GM12892 (cell line): ENCODE measurements around the gene RASGEF1C.

ENCODE experiments used
- POLR2A ChIP-seq: IDR thresholded peaks from 2 replicates; pipeline ENCODE4 v1.6.1; 2011; ENCODE audit warnings: low read depth, low read length, control low read depth
- POLR2AphosphoS5 ChIP-seq: IDR thresholded peaks from 2 replicates; pipeline ENCODE4 v1.6.1; 2011; ENCODE audit warnings: low read depth, low read length, control low read depth
- TAF1 ChIP-seq: IDR thresholded peaks from 2 replicates; pipeline ENCODE4 v1.6.1; 2011; ENCODE audit warnings: low read depth, mild to moderate bottlenecking, control low read depth, low read length, borderline replicate concordance

DNA sequence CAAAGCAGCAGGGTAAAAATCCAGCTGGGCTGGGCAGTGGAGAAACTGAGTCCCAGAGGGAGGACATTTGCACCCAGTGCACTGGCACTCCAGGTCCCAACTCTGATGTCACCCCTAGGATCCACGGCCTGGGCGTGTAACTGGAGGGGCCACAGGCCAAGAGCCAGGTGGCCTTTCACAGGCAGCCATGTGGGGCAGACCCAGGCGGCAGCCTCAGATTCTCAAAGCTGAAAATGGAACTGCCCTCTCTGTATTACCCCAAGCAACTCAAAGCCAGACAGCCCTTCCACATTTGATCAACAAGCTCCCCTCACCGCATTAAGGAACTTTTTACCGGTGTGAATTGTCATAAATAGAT is 46.7 kb downstream of the RASGEF1C start:
- no peak for TF ChIP-seq POLR2AphosphoS5
- TF ChIP-seq POLR2A: no peak
- no peak for TF ChIP-seq TAF1
